OCI-M2 (cell line): ENCODE measurements around the gene FAM117B.
"Not testable (repeated sequence)": the region's sequence is repeated elsewhere in the genome, so short reads cannot be mapped to it uniquely, and the experiment has no call there.

Source experiments
- DNase-seq: peaks from one replicate; lab custom pipeline; 2025; ENCODE audit not compliant: unreplicated experiment; lab: John Stamatoyannopoulos, UW

Gene FAM117B

GRCh38 chr2:202636213-202636513, 1.4 kb downstream of the FAM117B start:
- no peak for DNase-seq

- no peak for DNase-seq
These were observed 4.0 kb downstream of the FAM117B start for GRCh38 chr2:202638721-202639120.

GRCh38 chr2:202639231-202639630, 4.5 kb downstream of the FAM117B start:
- DNase-seq: no peak

- DNase-seq: no peak
These were observed 7.8 kb downstream of the FAM117B start for GRCh38 chr2:202642567-202642966.

GRCh38 chr2:202643012-202643858, 8.5 kb downstream of the FAM117B start:
- no peak for DNase-seq

GRCh38 chr2:202652119-202652518, 17.4 kb downstream of the FAM117B start:
- DNase-seq: no peak

- no peak for DNase-seq
These were observed 19.1 kb downstream of the FAM117B start for GRCh38 chr2:202653890-202654289.

GRCh38 chr2:202657876-202658275, 23.1 kb downstream of the FAM117B start:
- no peak for DNase-seq

- DNase-seq: no peak
These were observed 26.0 kb downstream of the FAM117B start for GRCh38 chr2:202660796-202661195.

GRCh38 chr2:202669841-202670240, 35.1 kb downstream of the FAM117B start:
- DNase-seq: no peak

- DNase-seq: no peak
These were observed 36.7 kb downstream of the FAM117B start for GRCh38 chr2:202671317-202672035.

- not testable (repeated sequence) for DNase-seq
These were observed 40.3 kb downstream of the FAM117B start for GRCh38 chr2:202675097-202675496.

GRCh38 chr2:202679980-202680379, 45.2 kb downstream of the FAM117B start:
- DNase-seq: no peak

GRCh38 chr2:202680512-202680911, 45.7 kb downstream of the FAM117B start:
- DNase-seq: no peak

- DNase-seq: no peak
These were observed 47.0 kb downstream of the FAM117B start for GRCh38 chr2:202681688-202682205.

GRCh38 chr2:202682274-202682673, 47.5 kb downstream of the FAM117B start:
- no peak for DNase-seq

GRCh38 chr2:202687276-202687675, 52.5 kb downstream of the FAM117B start:
- no peak for DNase-seq

GRCh38 chr2:202689459-202689858, 54.7 kb downstream of the FAM117B start:
- DNase-seq: no peak

- no peak for DNase-seq
These were observed 55.1 kb downstream of the FAM117B start for GRCh38 chr2:202689898-202690297.

- no peak for DNase-seq
These were observed 55.6 kb downstream of the FAM117B start for GRCh38 chr2:202690321-202690900.

- DNase-seq: no peak
These were observed 58.7 kb downstream of the FAM117B start for GRCh38 chr2:202693503-202693902.

- DNase-seq: no peak
These were observed 60.4 kb downstream of the FAM117B start for GRCh38 chr2:202695166-202695565.
